Kidney (tissue), 14 donors: ENCODE results near the gene HSD17B14. TPM values are rescaled to one million over a fixed set of nuclear protein-coding genes. Genes with fewer than 3 reads are reported as not detected.

ENCODE experiments used
- DNase-seq, 5 donors: peaks; one replicate each; pipeline ENCODE4 v3.0.0-alpha.2; 2013 to 2020
- FAIRE-seq: peaks from 2 replicates; lab custom pipeline; 2012; peaks lifted over from hg19 to GRCh38; lab: Jason Lieb, UNC
- H3K27ac ChIP-seq, 2 donors: one replicate each; pipeline ENCODE4 v1.7.0; 2013; ENCODE audit warnings: low read depth in 2 of 2, low read length in 2 of 2, inconsistent platforms in 1 of 2
- H3K27me3 ChIP-seq: one replicate; pipeline ENCODE4 v1.7.1; 2013; ENCODE audit warnings: low read length, inconsistent platforms; ENCODE audit not compliant: control insufficient read depth, insufficient read depth
- H3K36me3 ChIP-seq, 3 donors: one replicate each; pipeline versions ENCODE4 v1.7.0 to v1.7.1; 2013; ENCODE audit warnings: low read length in 3 of 3, control low read depth in 1 of 3, inconsistent platforms in 1 of 3; ENCODE audit not compliant: insufficient read depth in 3 of 3, control insufficient read depth in 2 of 3
- H3K4me1 ChIP-seq, 3 donors: one replicate each; pipeline versions ENCODE4 v1.7.0 to v1.7.1; 2013; ENCODE audit warnings: low read length in 3 of 3, inconsistent platforms in 1 of 3, low read depth in 1 of 3; ENCODE audit not compliant: control insufficient read depth in 2 of 3, insufficient read depth in 2 of 3
- H3K4me3 ChIP-seq, 3 donors: one replicate each; pipeline versions ENCODE4 v1.7.0 to v1.8.1; 2013; ENCODE audit warnings: low read length in 3 of 3, control low read depth in 1 of 3, inconsistent platforms in 1 of 3
- H3K9ac ChIP-seq, 3 donors: one replicate each; pipeline versions ENCODE4 v1.7.0 to v1.7.1; 2013; ENCODE audit warnings: low read length in 3 of 3, control low read depth in 1 of 3, inconsistent platforms in 1 of 3
- H3K9me3 ChIP-seq, 3 donors: one replicate each; pipeline versions ENCODE4 v1.7.0 to v1.7.1; 2013; ENCODE audit warnings: low read length in 3 of 3, control low read depth in 1 of 3, inconsistent platforms in 1 of 3; ENCODE audit not compliant: control insufficient read depth in 2 of 3, insufficient read depth in 1 of 3
- CTCF ChIP-seq: IDR thresholded peaks from 3 replicates; pipeline ENCODE4 v1.5.1; 2012; ENCODE audit warnings: mild to moderate bottlenecking, moderate library complexity, borderline replicate concordance; ENCODE audit not compliant: insufficient read depth; ENCODE audit errors: extremely low read depth
- intact Hi-C: fragments of 100-400 bp; cut with DNase I; formaldehyde crosslinking; loops from one replicate; pipeline ENCODE4 v1.11.1; 2022
- polyA plus RNA-seq: library from polyadenylated mRNA; stranded (reverse); fragments of 350-450 nt; fragmentation: Illumina TruSeq; extraction: RNeasy Lipid Tissue Mini Kit (QIAGEN cat#74804); gene quantifications from one replicate; pipeline ENCODE4 v1.2.3, GENCODE V29; 2014; ENCODE audit warnings: low read depth, low replicate concordance; ENCODE audit not compliant: insufficient read depth
- total RNA-seq: library from RNA; stranded (reverse); fragmentation: NEBNext Ultra II Directional; extraction: Animal tissue kit (Norgen Biotek cat#: 25700); gene quantifications from one replicate; pipeline ENCODE4 v1.2.1, GENCODE V29; 2021
- donor health status: control.
- donor health status: control.
- donor health status: control.
- donor health status: control.
- donor health status: control.
- donor health status: DM: yes; HTN: yes; CAD: no.
- donor health status: Normal renal cell carcinoma (clear cell type).

HSD17B14 gene
- total and polyA plus RNA-seq, 2 donors from 2014 or later: 5.2 to 141 TPM

- FAIRE-seq (no peak), DNase-seq (peak; percentile 58 to 84 (median 69))
- H3K27ac ChIP-seq: peak overlapping the region; percentile 73 to 80
- H3K36me3 ChIP-seq: no peaks in the 10 kb centered on the region
- intact Hi-C loops: no loop called here
- H3K9me3 ChIP-seq: no peaks in the 10 kb centered on the region
- H3K4me1 ChIP-seq: peaks cover 0 to 5% (median 0%) of the 10 kb centered on the region in 3 donors
- H3K27me3 ChIP-seq: no peaks in the 10 kb centered on the region
- TF ChIP-seq CTCF: no peak
- H3K9ac ChIP-seq: peak overlapping the region in 1 of 3 donors; percentile 67
- peak overlapping the region in 2 of 3 donors; percentile 49 to 68 for H3K4me3 ChIP-seq
These were observed 29.3 kb downstream of the HSD17B14 start for GRCh38 chr19:48806818-48807589.

DNA sequence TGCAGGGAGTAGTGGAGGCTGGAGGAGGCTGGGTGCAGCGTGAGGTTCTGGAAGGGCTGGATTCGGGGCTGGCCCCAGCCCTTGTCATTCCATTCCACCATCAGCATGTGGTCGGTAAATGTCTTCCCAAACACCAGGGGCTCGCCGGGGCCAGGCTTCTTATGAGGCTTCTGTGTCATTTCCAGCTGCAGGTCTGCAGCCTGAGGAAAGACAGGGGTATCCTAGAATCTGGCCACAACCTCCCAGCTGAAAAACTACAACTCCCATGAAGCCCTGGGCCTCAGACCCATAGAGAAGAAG, 29.8 kb downstream of the HSD17B14 start:
- Histone ChIP-seq H3K27me3 (no peaks in the 10 kb centered on the region), H3K4me1 (peaks cover 0 to 5% (median 0%) of the 10 kb centered on the region in 3 donors), H3K36me3 (no peaks in the 10 kb centered on the region), H3K27ac (no peak overlapping the region), H3K9ac (peak overlapping the region in 1 of 3 donors; percentile 53), H3K9me3 (no peaks in the 10 kb centered on the region), H3K4me3 (peak overlapping the region in 2 of 3 donors; percentile 49 to 68)
- peak in 2 of 5 donors; percentile 63 to 68 for DNase-seq
- no peak for TF ChIP-seq CTCF
- intact Hi-C loops: no loop called here
- FAIRE-seq: no peak

- DNase-seq (no peak), FAIRE-seq (no peak)
- Histone ChIP-seq H3K4me3 (no peak overlapping the region), H3K9me3 (no peaks in the 10 kb centered on the region), H3K36me3 (no peaks in the 10 kb centered on the region), H3K27me3 (no peaks in the 10 kb centered on the region), H3K27ac (no peak overlapping the region), H3K9ac (no peak overlapping the region), H3K4me1 (peaks cover 0 to 5% (median 0%) of the 10 kb centered on the region in 3 donors)
- TF ChIP-seq CTCF: no peak
- intact Hi-C loops: no loop called here
These were observed 30.8 kb downstream of the HSD17B14 start for GRCh38 chr19:48805452-48805851.
